GM18511 (cell line): ENCODE results near the gene PDIA4.

ENCODE experiments used
- ATAC-seq: cut with Tn5 transposase; IDR thresholded peaks from one replicate; pipeline ENCODE4 v1.9.1; 2021; ENCODE audit warnings: mild to moderate bottlenecking, moderate library complexity; ENCODE audit not compliant: unreplicated experiment

The PDIA4 gene

GRCh38 chr7:148975896-148976295 lies 52.4 kb downstream of the PDIA4 start:
- ATAC-seq, result no peak

DNA sequence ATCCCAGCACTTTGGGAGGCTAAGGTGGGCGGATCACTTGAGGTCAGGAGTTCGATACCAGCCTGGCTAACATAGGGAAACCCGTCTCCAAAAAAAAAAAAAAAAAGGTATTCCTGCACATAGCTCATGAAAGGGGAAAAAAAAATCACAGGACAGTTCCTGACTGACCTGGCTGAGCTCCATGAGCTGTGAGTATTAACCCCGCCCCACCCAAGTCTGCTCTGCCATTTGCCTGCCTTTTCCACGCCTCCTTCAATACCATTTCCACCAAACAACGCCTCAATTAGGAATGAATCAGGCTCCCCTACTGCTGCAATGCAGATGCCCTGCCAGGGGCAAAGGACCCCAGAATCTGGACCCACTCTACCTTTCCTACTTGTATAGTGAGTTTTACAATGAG lies 55.0 kb downstream of the PDIA4 start:
- ATAC-seq, result no peak

DNA sequence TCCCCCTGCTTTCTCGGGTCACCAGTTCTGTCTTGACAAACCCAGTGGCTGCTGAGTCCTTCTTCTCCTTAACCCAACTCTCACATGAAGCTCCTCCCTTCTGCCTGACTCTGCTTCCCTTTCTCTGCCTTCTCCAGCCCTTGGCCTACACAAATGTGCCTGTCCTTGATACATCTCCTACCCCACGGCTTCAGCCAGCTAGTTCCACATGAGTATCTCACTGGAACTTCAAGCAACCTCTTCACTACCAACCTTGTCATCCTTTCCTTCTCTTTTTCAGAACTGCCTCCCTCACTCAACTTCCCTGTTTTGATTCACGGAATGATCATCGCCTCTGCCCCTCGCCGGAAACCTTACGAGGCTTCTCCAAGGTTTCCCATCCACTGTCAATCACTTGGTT lies 55.9 kb downstream of the PDIA4 start:
- no peak for ATAC-seq

GRCh38 chr7:148967602-148968001 lies 60.7 kb downstream of the PDIA4 start:
- no peak for ATAC-seq

DNA sequence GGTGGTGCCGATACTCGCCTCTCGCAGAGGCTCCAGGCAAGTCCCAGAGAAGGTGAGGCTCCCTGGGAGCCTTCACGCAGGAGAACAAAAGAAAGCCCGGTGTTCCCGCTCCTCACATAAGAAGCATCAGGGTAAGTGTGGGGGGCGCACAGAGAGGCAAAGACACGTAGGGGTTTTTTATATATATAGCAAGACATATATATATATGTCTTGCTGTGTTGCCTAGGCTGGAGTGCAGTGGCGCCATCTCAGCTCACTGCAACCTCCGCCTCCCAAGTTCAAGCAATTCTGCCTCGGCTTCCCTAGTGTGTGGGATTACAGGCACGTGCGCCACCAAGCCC lies 61.3 kb downstream of the PDIA4 start:
- ATAC-seq, result peak; percentile 18

GRCh38 chr7:148964483-148965267 lies 63.6 kb downstream of the PDIA4 start:
- ATAC-seq, result no peak

- ATAC-seq, result no peak
These were observed 64.5 kb downstream of the PDIA4 start for GRCh38 chr7:148963583-148964482.

DNA sequence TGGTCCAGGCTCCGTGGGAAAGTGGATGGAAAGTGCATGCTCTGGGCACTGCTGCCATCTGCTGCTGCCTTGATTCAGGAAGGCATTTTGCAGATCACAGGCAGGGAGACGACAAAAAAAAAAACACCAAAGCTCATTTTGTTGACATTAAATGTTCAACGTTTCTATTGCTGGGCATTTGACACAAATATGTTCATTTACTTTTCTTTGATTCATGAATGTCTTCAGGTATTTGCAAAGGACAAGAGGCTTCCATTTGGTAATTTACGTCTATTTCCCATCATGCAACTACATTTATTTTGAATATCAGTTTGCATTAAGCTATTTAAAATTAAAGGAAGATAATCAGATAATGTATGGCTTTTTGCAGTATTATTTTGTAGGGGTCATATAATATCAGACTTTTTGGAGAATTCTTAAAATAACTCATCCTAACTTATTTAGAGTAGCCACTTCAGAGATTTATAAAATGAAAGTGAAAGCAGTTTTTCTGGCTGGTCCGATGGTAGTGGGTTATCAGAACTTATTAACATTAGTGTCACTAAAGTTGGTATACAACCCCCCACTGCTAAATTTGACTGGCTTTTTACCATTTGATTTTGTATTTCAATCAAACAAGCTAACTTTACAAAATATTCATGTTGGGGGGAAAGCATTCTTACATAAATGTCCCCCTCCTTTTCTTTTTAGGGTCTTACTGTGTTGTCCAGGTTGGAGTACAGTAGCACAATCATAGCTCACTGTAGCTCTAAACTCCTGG lies 65.3 kb downstream of the PDIA4 start:
- ATAC-seq, result peak; percentile 70

DNA sequence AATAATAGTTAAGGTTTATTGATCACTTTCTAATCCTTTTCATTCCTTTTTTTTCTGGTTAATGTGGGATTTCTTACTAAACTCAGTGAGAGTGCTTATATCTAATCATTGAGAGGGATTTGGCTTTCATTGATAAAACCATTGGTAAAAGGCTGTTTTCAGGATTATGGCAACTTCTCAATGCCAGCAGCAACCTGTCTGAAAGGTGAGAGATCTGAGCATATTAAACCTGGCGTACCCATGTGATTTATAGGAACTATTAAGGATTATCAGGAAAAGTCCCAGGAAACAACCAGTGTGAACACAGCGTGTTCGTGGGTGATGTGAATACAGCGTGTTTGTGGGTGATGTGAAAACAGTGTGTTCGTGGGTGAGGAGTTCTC lies 65.9 kb downstream of the PDIA4 start:
- ATAC-seq, result peak; percentile 3

- no peak for ATAC-seq
These were observed 68.6 kb downstream of the PDIA4 start for GRCh38 chr7:148959726-148960125.

DNA sequence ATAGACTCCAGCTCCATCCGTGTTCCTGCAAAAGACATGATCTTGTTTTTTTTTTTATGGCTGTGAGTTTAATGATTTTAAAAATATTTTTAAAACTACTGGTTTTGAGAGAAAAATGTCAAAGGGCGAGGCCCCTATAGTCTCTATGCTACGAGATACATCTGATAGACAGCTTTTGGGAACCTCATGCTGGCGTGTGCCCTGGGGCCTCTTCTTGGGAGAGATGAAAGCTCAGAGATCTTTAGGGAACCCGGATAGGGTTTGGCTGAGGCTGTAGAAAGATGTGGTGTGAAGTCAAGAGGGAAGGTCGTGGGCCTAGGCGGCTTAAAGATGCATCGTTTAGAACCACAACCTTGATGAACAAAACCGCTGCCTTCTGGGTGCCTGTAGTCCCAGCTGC lies 70.2 kb downstream of the PDIA4 start:
- no peak for ATAC-seq

- no peak for ATAC-seq
These were observed 73.5 kb downstream of the PDIA4 start for GRCh38 chr7:148954766-148955165.

DNA sequence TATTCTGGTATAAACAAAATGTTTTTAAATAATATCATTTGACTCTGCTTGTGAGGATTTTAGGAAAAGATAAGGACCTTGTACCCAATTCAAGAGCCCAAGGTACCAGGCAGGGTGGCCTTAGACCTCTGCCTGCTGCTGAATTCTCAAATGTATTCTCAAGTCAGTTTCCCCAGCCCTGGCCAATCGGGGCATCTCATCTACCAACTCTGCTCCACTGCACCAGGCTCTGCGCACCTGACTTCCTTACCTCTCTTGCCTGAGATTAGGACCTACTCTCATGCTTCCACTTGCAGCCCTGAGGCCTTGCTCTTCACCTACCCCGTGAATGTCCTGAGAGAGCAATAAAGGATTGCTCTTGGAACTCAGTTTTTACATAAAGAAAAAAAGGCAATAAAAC lies 74.6 kb downstream of the PDIA4 start:
- ATAC-seq, result no peak
